ENCODE data around the gene LRMDA. TPM values are rescaled to one million over a fixed set of nuclear protein-coding genes. Genes with fewer than 3 reads are reported as not detected.

The LRMDA gene
- total and polyA plus RNA-seq, 2 of the 8 experiments (the other 6 are each of a cell fraction or from before 2014, with no cell fraction given) = 0.86 to 2.8 TPM

- Histone ChIP-seq H3K4me2 (ENCODE audit: insufficient read depth in 1 of 2, low read depth in 2 of 2, low read length in 2 of 2) (no peak overlapping the region), H3K36me3 (ENCODE audit: control insufficient read depth in 2 of 4, insufficient read depth in 4 of 4, low read length in 3 of 4) (no peaks in the 10 kb centered on the region), H4K8ac (ENCODE audit: extremely low read depth, insufficient read depth, low read length) (no peak overlapping the region), H3K27ac (ENCODE audit: low read depth, low read length) (no peak overlapping the region), H4K20me1 (replicated peaks in 1 of 2; ENCODE audit: control insufficient read depth in 1 of 2, insufficient read depth in 2 of 2, low read length in 2 of 2) (no peaks in the 10 kb centered on the region), H3K4me3 (ENCODE audit: extremely low read depth in 1 of 4, insufficient read depth in 2 of 4, low read depth in 3 of 4, low read length in 4 of 4) (no peak overlapping the region), H3K14ac (ENCODE audit: insufficient read length) (no peak overlapping the region), H2AK5ac (ENCODE audit: low read depth, low read length) (no peak overlapping the region), H3K9me3 (ENCODE audit: insufficient read depth in 2 of 2, low read depth in 1 of 2, low read length in 1 of 2) (no peaks in the 10 kb centered on the region), H2BK12ac (ENCODE audit: low read depth, low read length) (no peak overlapping the region), H4K91ac (replicated peaks; ENCODE audit: insufficient read length, low read length) (no peak overlapping the region), H3K79me2 (ENCODE audit: control insufficient read depth in 1 of 2, insufficient read depth in 2 of 2, low read length in 2 of 2) (no peaks in the 10 kb centered on the region), H3K9ac (replicated peaks in 1 of 4; ENCODE audit: extremely low read depth in 1 of 4, low read depth in 3 of 4, low read length in 3 of 4) (no peak overlapping the region), H3K23me2 (ENCODE audit: low read depth, low read length) (no peaks in the 10 kb centered on the region), H3K4ac (replicated peaks; ENCODE audit: insufficient read length, low read depth, low read length) (no peak overlapping the region), H3K56ac (replicated peaks; ENCODE audit: insufficient read length, low read depth, low read length) (no peak overlapping the region), H3K23ac (ENCODE audit: insufficient read length) (no peak overlapping the region), H2BK5ac (ENCODE audit: low read depth, low read length) (no peak overlapping the region), H2BK15ac (ENCODE audit: low read length) (no peak overlapping the region), H2BK120ac (replicated peaks; ENCODE audit: low read depth, low read length) (no peak overlapping the region), H3K18ac (ENCODE audit: extremely low read depth, low read length) (no peak overlapping the region), H3K79me1 (ENCODE audit: low read depth, low read length) (no peaks in the 10 kb centered on the region), H2BK20ac (ENCODE audit: low read length) (no peak overlapping the region), H3K4me1 (replicated peaks in 1 of 4; ENCODE audit: control insufficient read depth in 3 of 4, insufficient read depth in 4 of 4, low read length in 3 of 4) (peaks cover 0 to 3% (median 0%) of the 10 kb centered on the region in 4 experiments; a peak in 1 of 7 replicates), H3K27me3 (replicated peaks in 1 of 4; ENCODE audit: control insufficient read depth in 3 of 4, extremely low read depth in 1 of 4, insufficient read depth in 3 of 4, low read length in 3 of 4) (no peaks in the 10 kb centered on the region), H2AFZ (ENCODE audit: low read length) (no peak overlapping the region), H4K5ac (ENCODE audit: insufficient read length, low read depth, low read length) (no peak overlapping the region)
- POLR2A ChIA-PET (ENCODE audit: partially characterized antibody) = no interaction called here
- FAIRE-seq (no peak), DNase-seq (ENCODE audit: low read depth in 1 of 2, low spot score in 2 of 2) (no peak)
- 94% methylated on average over 5 of the region's 5 CpGs; no CpG with 5 or more reads in 1 of the 2 experiments for WGBS, 2 experiments (ENCODE audit: extremely low coverage in 1 of 2, insufficient coverage in 1 of 2, insufficient read length in 1 of 2, insufficient replicate concordance in 2 of 2, low coverage in 1 of 2, low lambda C conversion rate in 2 of 2, missing lambda C conversion rate in 1 of 2)
- CTCF ChIA-PET (ENCODE audit: partially characterized antibody) = interaction anchor here (1.3 kb wide), 1 partner anchor 43 kb away, joined by 4 read pairs; no protein-coding TSS in a partner anchor
- TF ChIP-seq RAD21 (IDR thresholded peaks at IDR 0.05 in 1 of 2, conservative IDR thresholded peaks at IDR 0.05 in 1 of 2; ENCODE audit: low read depth in 2 of 2, low read length in 2 of 2) = no peak
- TF ChIP-seq ASH2L (IDR thresholded peaks at IDR 0.05; ENCODE audit: low read length) = no peak
- TF ChIP-seq EP300 (IDR thresholded peaks at IDR 0.05; ENCODE audit: borderline replicate concordance in 1 of 2, low read depth in 2 of 2, low read length in 2 of 2) = no peak
- TF ChIP-seq GTF2F1 (IDR thresholded peaks at IDR 0.05; ENCODE audit: borderline replicate concordance, low read depth, low read length) = no peak
- TF ChIP-seq EGR1 (IDR thresholded peaks at IDR 0.05; ENCODE audit: borderline replicate concordance, low read depth, low read length) = no peak
- no peak for TF ChIP-seq CHD1 (IDR thresholded peaks at IDR 0.05; ENCODE audit: low read depth, low read length)
- TF ChIP-seq, protein P1, sequence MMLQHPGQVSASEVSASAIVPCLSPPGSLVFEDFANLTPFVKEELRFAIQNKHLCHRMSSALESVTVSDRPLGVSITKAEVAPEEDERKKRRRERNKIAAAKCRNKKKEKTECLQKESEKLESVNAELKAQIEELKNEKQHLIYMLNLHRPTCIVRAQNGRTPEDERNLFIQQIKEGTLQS (IDR thresholded peaks at IDR 0.05; ENCODE audit: insufficient read depth, low read depth, low read length) = no peak
- TF ChIP-seq SIRT6 (IDR thresholded peaks at IDR 0.05; ENCODE audit: low read length) = no peak
- TF ChIP-seq RXRA (IDR thresholded peaks at IDR 0.05; ENCODE audit: insufficient read depth, low read depth, low read length) = no peak
- no peak for TF ChIP-seq POLR2A (IDR thresholded peaks at IDR 0.05; ENCODE audit: control extremely low read depth in 1 of 2, low read depth in 2 of 2, low read length in 2 of 2)
- no peak for TF ChIP-seq KDM4A (IDR thresholded peaks at IDR 0.05; ENCODE audit: low read depth, low read length, severe bottlenecking)
- no peak for TF ChIP-seq TAF7 (optimal IDR thresholded peaks at IDR 0.05; ENCODE audit: borderline replicate concordance, low read depth, low read length)
These were observed 551.4 kb downstream of the LRMDA start for GRCh38 chr10:75982611-75983369.
